Measurements from ENCODE around the gene CPXM1.

The CPXM1 gene

DNA sequence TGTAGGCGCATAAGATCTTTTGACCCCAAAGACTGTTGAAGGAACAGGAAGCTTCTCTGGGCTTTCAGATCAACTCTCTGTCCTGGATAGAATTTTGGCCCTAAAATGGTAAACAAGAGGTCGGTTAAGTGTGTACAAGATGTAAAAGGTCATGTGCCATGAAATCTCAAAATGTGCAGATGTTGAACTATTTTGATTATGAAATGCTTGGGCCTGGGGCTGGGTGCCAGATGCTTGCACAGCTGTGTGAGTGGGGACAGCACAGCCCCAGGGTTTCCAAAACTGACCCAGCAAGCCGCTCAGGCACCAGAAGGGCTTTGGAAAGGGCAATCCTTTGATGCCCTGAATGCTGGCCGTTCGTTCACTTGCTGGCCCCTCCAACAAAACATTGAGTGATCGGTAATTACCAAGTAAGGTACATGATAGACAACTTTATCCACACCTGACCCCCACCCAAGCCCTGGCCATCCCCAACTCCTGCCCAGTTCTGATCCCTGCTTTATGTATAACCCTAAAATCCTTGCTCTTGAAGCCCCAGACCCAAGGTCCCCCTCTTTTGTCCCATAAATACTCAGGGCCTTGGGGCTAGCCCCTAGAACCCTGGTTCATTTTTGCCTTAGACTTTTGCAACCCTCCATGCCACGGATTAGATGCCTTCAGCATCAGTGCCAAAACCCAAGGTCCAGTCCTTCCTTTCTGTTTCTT, 17.6 kb upstream of the CPXM1 start:
- no peaks in the 10 kb centered on the region for H3K27me3 ChIP-seq (ENCODE audit: low read length)
- H4K20me1 ChIP-seq (ENCODE audit: low read depth, low read length): no peaks in the 10 kb centered on the region
- no peak overlapping the region for H3K4me2 ChIP-seq (ENCODE audit: low read depth, low read length, poor library complexity, severe bottlenecking)

DNA sequence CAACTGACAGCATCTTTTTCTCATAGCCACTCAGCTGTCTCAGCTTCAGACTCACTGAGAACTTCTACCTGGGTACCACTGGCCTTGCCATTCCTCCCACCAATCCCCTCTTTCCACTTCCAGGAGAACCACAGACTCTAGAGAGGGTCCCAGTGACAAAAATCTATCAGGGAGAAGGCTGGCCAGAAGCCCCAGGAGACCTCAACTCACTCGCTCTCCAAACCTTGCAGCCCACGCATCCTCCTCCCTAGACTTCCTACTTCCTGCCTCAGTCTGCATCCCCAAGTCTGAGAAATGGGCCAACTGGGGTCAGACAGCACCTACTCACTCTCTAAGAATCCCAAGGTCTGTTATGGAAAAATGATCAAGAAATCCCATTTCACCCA, 16.9 kb upstream of the CPXM1 start:
- H3F3A ChIP-seq (ENCODE audit: insufficient read depth): no peaks in the 10 kb centered on the region
- no peaks in the 10 kb centered on the region for H3K36me3 ChIP-seq (ENCODE audit: low read length)
- H3K27me3 ChIP-seq (ENCODE audit: low read length): no peaks in the 10 kb centered on the region
- H3K79me2 ChIP-seq (ENCODE audit: insufficient read depth, low read length): no peaks in the 10 kb centered on the region
- no peak overlapping the region for H3K27ac ChIP-seq (ENCODE audit: low read depth, low read length)
- no peak overlapping the region for H3K4me2 ChIP-seq (ENCODE audit: low read depth, low read length, poor library complexity, severe bottlenecking)
- no peaks in the 10 kb centered on the region for H3K9me2 ChIP-seq (replicated peaks; ENCODE audit: insufficient read depth, low read length)
- H2AFZ ChIP-seq (ENCODE audit: low read depth, low read length, severe bottlenecking): no peak overlapping the region
- no peaks in the 10 kb centered on the region for H4K20me1 ChIP-seq (ENCODE audit: low read depth, low read length)
- TF ChIP-seq EZH2phosphoT487 (conservative IDR thresholded peaks at IDR 0.05; ENCODE audit: low read length): no peak
- TF ChIP-seq, protein P1, sequence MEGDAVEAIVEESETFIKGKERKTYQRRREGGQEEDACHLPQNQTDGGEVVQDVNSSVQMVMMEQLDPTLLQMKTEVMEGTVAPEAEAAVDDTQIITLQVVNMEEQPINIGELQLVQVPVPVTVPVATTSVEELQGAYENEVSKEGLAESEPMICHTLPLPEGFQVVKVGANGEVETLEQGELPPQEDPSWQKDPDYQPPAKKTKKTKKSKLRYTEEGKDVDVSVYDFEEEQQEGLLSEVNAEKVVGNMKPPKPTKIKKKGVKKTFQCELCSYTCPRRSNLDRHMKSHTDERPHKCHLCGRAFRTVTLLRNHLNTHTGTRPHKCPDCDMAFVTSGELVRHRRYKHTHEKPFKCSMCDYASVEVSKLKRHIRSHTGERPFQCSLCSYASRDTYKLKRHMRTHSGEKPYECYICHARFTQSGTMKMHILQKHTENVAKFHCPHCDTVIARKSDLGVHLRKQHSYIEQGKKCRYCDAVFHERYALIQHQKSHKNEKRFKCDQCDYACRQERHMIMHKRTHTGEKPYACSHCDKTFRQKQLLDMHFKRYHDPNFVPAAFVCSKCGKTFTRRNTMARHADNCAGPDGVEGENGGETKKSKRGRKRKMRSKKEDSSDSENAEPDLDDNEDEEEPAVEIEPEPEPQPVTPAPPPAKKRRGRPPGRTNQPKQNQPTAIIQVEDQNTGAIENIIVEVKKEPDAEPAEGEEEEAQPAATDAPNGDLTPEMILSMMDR (IDR thresholded peaks at IDR 0.05; ENCODE audit: insufficient read depth, low read length, poor library complexity, severe bottlenecking): no peak
- H3K4me3 ChIP-seq (ENCODE audit: insufficient read depth, low read length, poor library complexity, severe bottlenecking): no peak overlapping the region
- H3K9ac ChIP-seq (ENCODE audit: low read length): no peak overlapping the region
- no peaks in the 10 kb centered on the region for H3K9me3 ChIP-seq (ENCODE audit: insufficient read depth, low read length)

More for the DNA sequence above, 17.6 kb upstream of the CPXM1 start:
- H3K27ac ChIP-seq (ENCODE audit: low read depth, low read length): no peak overlapping the region
- no peak for TF ChIP-seq EZH2phosphoT487 (conservative IDR thresholded peaks at IDR 0.05; ENCODE audit: low read length)
- TF ChIP-seq, protein P1 (IDR thresholded peaks at IDR 0.05; ENCODE audit: insufficient read depth, low read length, poor library complexity, severe bottlenecking): no peak
- no peaks in the 10 kb centered on the region for H3F3A ChIP-seq (ENCODE audit: insufficient read depth)
- H3K9me3 ChIP-seq (ENCODE audit: insufficient read depth, low read length): no peaks in the 10 kb centered on the region
- H3K36me3 ChIP-seq (ENCODE audit: low read length): no peaks in the 10 kb centered on the region
- no peaks in the 10 kb centered on the region for H3K9me2 ChIP-seq (replicated peaks; ENCODE audit: insufficient read depth, low read length)
- H3K79me2 ChIP-seq (ENCODE audit: insufficient read depth, low read length): no peaks in the 10 kb centered on the region
- no peak overlapping the region for H2AFZ ChIP-seq (ENCODE audit: low read depth, low read length, severe bottlenecking)
- H3K9ac ChIP-seq (ENCODE audit: low read length): no peak overlapping the region
- no peak overlapping the region for H3K4me3 ChIP-seq (ENCODE audit: insufficient read depth, low read length, poor library complexity, severe bottlenecking)

DNA sequence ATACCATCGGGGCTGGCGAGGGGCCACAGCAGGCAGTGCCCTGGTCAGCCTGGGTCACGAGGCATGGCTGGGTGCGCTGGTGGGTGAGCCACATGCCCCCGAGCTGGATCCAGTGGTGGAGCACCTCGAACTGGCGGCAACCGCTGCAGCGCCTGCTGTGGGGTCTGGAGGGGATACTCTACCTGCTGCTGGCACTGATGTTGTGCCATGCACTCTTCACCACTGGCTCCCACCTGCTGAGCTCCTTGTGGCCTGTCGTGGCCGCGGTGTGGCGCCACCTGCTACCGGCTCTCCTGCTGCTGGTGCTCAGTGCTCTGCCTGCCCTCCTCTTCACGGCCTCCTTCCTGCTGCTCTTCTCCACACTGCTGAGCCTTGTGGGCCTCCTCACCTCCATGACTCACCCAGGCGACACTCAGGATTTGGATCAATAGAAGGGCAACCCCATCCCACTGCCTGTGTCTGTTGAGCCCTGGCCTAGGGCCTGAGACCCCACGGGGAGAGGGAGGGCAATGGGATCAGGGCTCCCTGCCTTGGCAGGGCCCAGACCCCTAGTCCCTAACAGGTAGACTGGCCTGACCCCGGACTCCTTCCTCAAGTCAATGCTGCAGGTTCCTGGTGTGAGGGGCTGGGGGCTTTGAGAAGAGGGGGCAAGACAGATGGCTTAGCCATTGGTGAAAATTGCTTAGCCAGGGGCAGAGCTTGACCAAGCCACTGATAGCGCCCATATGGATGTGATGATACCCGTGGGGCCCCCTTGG, 16.3 kb upstream of the CPXM1 start:
- Histone ChIP-seq H3K9me3 (ENCODE audit: insufficient read depth, low read length) (no peaks in the 10 kb centered on the region), H3K9me2 (replicated peaks; ENCODE audit: insufficient read depth, low read length) (no peaks in the 10 kb centered on the region), H3K9ac (ENCODE audit: low read length) (no peak overlapping the region), H3K4me2 (ENCODE audit: low read depth, low read length, poor library complexity, severe bottlenecking) (no peak overlapping the region), H3K79me2 (ENCODE audit: insufficient read depth, low read length) (no peaks in the 10 kb centered on the region), H3F3A (ENCODE audit: insufficient read depth) (no peaks in the 10 kb centered on the region), H3K4me3 (ENCODE audit: insufficient read depth, low read length, poor library complexity, severe bottlenecking) (no peak overlapping the region), H3K36me3 (ENCODE audit: low read length) (no peaks in the 10 kb centered on the region), H2AFZ (ENCODE audit: low read depth, low read length, severe bottlenecking) (no peak overlapping the region), H3K27ac (ENCODE audit: low read depth, low read length) (no peak overlapping the region), H3K27me3 (ENCODE audit: low read length) (no peaks in the 10 kb centered on the region), H4K20me1 (ENCODE audit: low read depth, low read length) (no peaks in the 10 kb centered on the region)
- no peak for TF ChIP-seq EZH2phosphoT487 (conservative IDR thresholded peaks at IDR 0.05; ENCODE audit: low read length)
- TF ChIP-seq, protein P1 (IDR thresholded peaks at IDR 0.05; ENCODE audit: insufficient read depth, low read length, poor library complexity, severe bottlenecking): no peak
